H1 (cell line): ENCODE results near the gene MAPK1. TPM values are rescaled to one million over a fixed set of nuclear protein-coding genes. Genes with fewer than 3 reads are reported as not detected.

Experiments used
- CTCF ChIA-PET: fragments of 300-600 bp; sonication (Branson Sonifier 250); formaldehyde crosslinking; loops from one replicate; lab custom pipeline; 2021; ENCODE audit not compliant: partially characterized antibody; lab: Charles Lee
- POLR2A ChIA-PET: fragments of 300-600 bp; sonication (Branson Sonifier 250); formaldehyde crosslinking; loops from one replicate; lab custom pipeline; 2021; ENCODE audit warnings: inconsistent platforms; ENCODE audit not compliant: partially characterized antibody; lab: Charles Lee
- DNase-seq, 2 experiments: peaks; one replicate each; pipeline versions ENCODE4 v3.0.0 to v3.0.0-alpha.2; 2010 to 2022; ENCODE audit warnings: low spot score in 2 of 2, low read depth in 1 of 2, mixed read lengths in 1 of 2
- FAIRE-seq: peaks from 2 replicates; lab custom pipeline; 2011; peaks lifted over from hg19 to GRCh38; lab: Jason Lieb, UNC
- H2AFZ ChIP-seq: 2 replicates; pipeline ENCODE4 v1.8.1; 2012; ENCODE audit warnings: low read length, inconsistent platforms
- H2AK5ac ChIP-seq: 2 replicates; pipeline ENCODE4 v1.6.1; 2013; ENCODE audit warnings: low read depth, low read length
- H2BK120ac ChIP-seq: replicated peaks from 2 replicates; pipeline ENCODE3; 2013; ENCODE audit warnings: low read depth, low read length, inconsistent platforms
- H2BK12ac ChIP-seq: 2 replicates; pipeline ENCODE4 v1.6.1; 2013; ENCODE audit warnings: low read depth, low read length
- H2BK15ac ChIP-seq: 2 replicates; pipeline ENCODE4 v1.6.1; 2013; ENCODE audit warnings: low read length
- H2BK20ac ChIP-seq: 2 replicates; pipeline ENCODE4 v1.6.1; 2013; ENCODE audit warnings: low read length
- H2BK5ac ChIP-seq: 2 replicates; pipeline ENCODE4 v1.6.1; 2013; ENCODE audit warnings: low read depth, low read length
- H3K14ac ChIP-seq: 2 replicates; pipeline ENCODE4 v1.6.1; 2013; ENCODE audit warnings: inconsistent platforms; ENCODE audit not compliant: insufficient read length
- H3K18ac ChIP-seq: 2 replicates; pipeline ENCODE4 v1.6.1; 2013; ENCODE audit warnings: low read length; ENCODE audit errors: extremely low read depth
- H3K23ac ChIP-seq: 2 replicates; pipeline ENCODE4 v1.6.1; 2013; ENCODE audit warnings: inconsistent platforms; ENCODE audit not compliant: insufficient read length
- H3K23me2 ChIP-seq: 2 replicates; pipeline ENCODE4 v1.6.1; 2013; ENCODE audit warnings: low read depth, low read length
- H3K27ac ChIP-seq: 2 replicates; pipeline ENCODE4 v1.6.1; 2011; ENCODE audit warnings: low read depth, low read length, inconsistent platforms
- H3K27me3 ChIP-seq, 4 experiments: replicated peaks in 1 of 4; 1 replicate in 1 of 4; 2 replicates in 3 of 4; pipeline versions ENCODE4 v1.6.1 to v1.8.1; 2011 to 2013; ENCODE audit warnings: low read length in 3 of 4, mild to moderate bottlenecking in 3 of 4, inconsistent platforms in 2 of 4, mixed read lengths in 2 of 4, moderate library complexity in 1 of 4; ENCODE audit not compliant: control insufficient read depth in 3 of 4, insufficient read depth in 3 of 4; ENCODE audit errors: extremely low read depth in 1 of 4
- H3K36me3 ChIP-seq, 4 experiments: 2 replicates each; pipeline versions ENCODE4 v1.6.1 to v1.8.1; 2011 to 2013; ENCODE audit warnings: mild to moderate bottlenecking in 4 of 4, low read length in 3 of 4, moderate library complexity in 2 of 4, control low read depth in 1 of 4, inconsistent platforms in 1 of 4; ENCODE audit not compliant: insufficient read depth in 4 of 4, control insufficient read depth in 2 of 4
- H3K4ac ChIP-seq: replicated peaks from 2 replicates; pipeline ENCODE3; 2013; ENCODE audit warnings: low read length, low read depth, mixed read lengths, inconsistent platforms; ENCODE audit not compliant: insufficient read length
- H3K4me1 ChIP-seq, 4 experiments: replicated peaks in 1 of 4; 1 replicate in 1 of 4; 2 replicates in 3 of 4; pipeline versions ENCODE4 v1.6.1 to v1.8.1; 2011 to 2013; ENCODE audit warnings: low read length in 3 of 4, inconsistent platforms in 2 of 4, mixed read lengths in 1 of 4; ENCODE audit not compliant: insufficient read depth in 4 of 4, control insufficient read depth in 3 of 4
- H3K4me2 ChIP-seq, 2 experiments: 2 replicates each; pipeline versions ENCODE4 v1.6.1 to v1.8.1; 2011 to 2013; ENCODE audit warnings: low read depth in 2 of 2, low read length in 2 of 2, control low read depth in 1 of 2, inconsistent platforms in 1 of 2, mild to moderate bottlenecking in 1 of 2; ENCODE audit not compliant: insufficient read depth in 1 of 2
- H3K4me3 ChIP-seq, 4 experiments: fragments of 200-600, 300-600 bp in 1 of 4; sonication (generic), shearing (Covaris generic), sonication (Bioruptor Twin) in 1 of 4; 2 replicates each; pipeline versions ENCODE4 v1.5.1 to v1.8.1; 2011 to 2016; ENCODE audit warnings: low read length in 4 of 4, low read depth in 3 of 4, control low read depth in 2 of 4, inconsistent platforms in 2 of 4, mild to moderate bottlenecking in 2 of 4, mixed read lengths in 1 of 4, moderate library complexity in 1 of 4; ENCODE audit not compliant: insufficient read depth in 2 of 4; ENCODE audit errors: extremely low read depth in 1 of 4
- H3K56ac ChIP-seq: replicated peaks from 2 replicates; pipeline ENCODE3; 2013; ENCODE audit warnings: low read depth, mild to moderate bottlenecking, mixed read lengths, low read length, inconsistent platforms; ENCODE audit not compliant: insufficient read length
- H3K79me1 ChIP-seq: 2 replicates; pipeline ENCODE4 v1.6.1; 2013; ENCODE audit warnings: low read depth, low read length, control low read depth
- H3K79me2 ChIP-seq, 2 experiments: 2 replicates each; pipeline versions ENCODE4 v1.6.1 to v1.8.1; 2012 to 2013; ENCODE audit warnings: low read length in 2 of 2, mild to moderate bottlenecking in 2 of 2, inconsistent platforms in 1 of 2; ENCODE audit not compliant: insufficient read depth in 2 of 2, control insufficient read depth in 1 of 2
- H3K9ac ChIP-seq, 4 experiments: replicated peaks in 1 of 4; 1 replicate in 1 of 4; 2 replicates in 3 of 4; pipeline versions ENCODE4 v1.6.1 to v1.8.1; 2011 to 2013; ENCODE audit warnings: low read depth in 3 of 4, low read length in 3 of 4, control low read depth in 2 of 4, mild to moderate bottlenecking in 2 of 4, moderate library complexity in 2 of 4, inconsistent platforms in 1 of 4; ENCODE audit errors: extremely low read depth in 1 of 4
- H3K9me3 ChIP-seq, 2 experiments: 2 replicates each; pipeline versions ENCODE4 v1.6.1 to v1.8.1; 2012 to 2013; ENCODE audit warnings: mild to moderate bottlenecking in 2 of 2, moderate library complexity in 2 of 2, control low read depth in 1 of 2, inconsistent platforms in 1 of 2, low read depth in 1 of 2, low read length in 1 of 2, mixed read lengths in 1 of 2; ENCODE audit not compliant: insufficient read depth in 2 of 2
- H4K20me1 ChIP-seq, 2 experiments: replicated peaks in 1 of 2; 2 replicates each; pipeline versions ENCODE3 to v1.8.1; 2011 to 2013; ENCODE audit warnings: inconsistent platforms in 2 of 2, low read length in 2 of 2, mild to moderate bottlenecking in 1 of 2; ENCODE audit not compliant: insufficient read depth in 2 of 2, control insufficient read depth in 1 of 2
- H4K5ac ChIP-seq: 2 replicates; pipeline ENCODE4 v1.6.1; 2013; ENCODE audit warnings: low read length, low read depth, mixed read lengths, inconsistent platforms; ENCODE audit not compliant: insufficient read length
- H4K8ac ChIP-seq: 2 replicates; pipeline ENCODE4 v1.8.0; 2013; ENCODE audit warnings: mild to moderate bottlenecking, moderate library complexity, low read length, inconsistent platforms; ENCODE audit not compliant: insufficient read depth; ENCODE audit errors: extremely low read depth
- H4K91ac ChIP-seq: replicated peaks from 2 replicates; pipeline ENCODE3; 2013; ENCODE audit warnings: low read length, mixed read lengths, inconsistent platforms; ENCODE audit not compliant: insufficient read length
- ASH2L ChIP-seq: fragments of 200-600, 300-600 bp; sonication (generic); IDR thresholded peaks from one replicate; pipeline ENCODE4 v1.7.1; 2017; ENCODE audit warnings: low read length
- BACH1 ChIP-seq: IDR thresholded peaks from 2 replicates; pipeline ENCODE4 v1.6.1; 2012; ENCODE audit warnings: low read length, improper control_type of control experiment
- BRCA1 ChIP-seq: IDR thresholded peaks from 2 replicates; pipeline ENCODE4 v1.6.1; 2012; ENCODE audit warnings: low read depth, low read length, improper control_type of control experiment
- EZH2 ChIP-seq: fragments of 200-600 bp; sonication (generic); IDR thresholded peaks from 2 replicates; pipeline ENCODE4 v1.7.1; 2012; ENCODE audit warnings: low read depth, mild to moderate bottlenecking, moderate library complexity, low read length, inconsistent platforms; ENCODE audit not compliant: severe bottlenecking
- FOSL1 ChIP-seq: IDR thresholded peaks from 2 replicates; pipeline ENCODE4 v1.6.1; 2011; ENCODE audit warnings: mild to moderate bottlenecking, low read depth, low read length, moderate library complexity; ENCODE audit not compliant: insufficient read depth
- GABPA ChIP-seq: IDR thresholded peaks from 2 replicates; pipeline ENCODE4 v1.6.1; 2011; ENCODE audit warnings: mild to moderate bottlenecking, low read length, moderate library complexity, borderline replicate concordance; ENCODE audit not compliant: insufficient read depth
- WGBS, 2 experiments: shearing (Covaris generic) in 1 of 2; methylation state at CpG; one replicate each; pipeline versions ENCODE4 v1.1.6 to v1.1.7; 2013 to 2015; ENCODE audit warnings: low lambda C conversion rate in 2 of 2, mixed read lengths in 2 of 2, inconsistent platforms in 1 of 2, low coverage in 1 of 2, missing lambda C conversion rate in 1 of 2; ENCODE audit not compliant: insufficient replicate concordance in 2 of 2, insufficient coverage in 1 of 2, insufficient read length in 1 of 2; ENCODE audit errors: extremely low coverage in 1 of 2, missing lambda C conversion rate in 1 of 2; 5-methylcytosine and 5-hydroxymethylcytosine counted together
- polyA plus RNA-seq, 7 experiments: library from polyadenylated mRNA; depleted of rRNA in 3 of 7; stranded (reverse) in 5 of 7; unstranded in 2 of 7; fragments of >200 nt in 5 of 7; fragments of 200-250 nt in 2 of 7; gene quantifications; 1 replicate in 5 of 7; 2 replicates in 1 of 7; 4 replicates in 1 of 7; pipeline versions ENCODE4 v1.2.1 to v1.2.3, GENCODE V29; 2011 to 2013; ENCODE audit warnings: missing spikeins in 2 of 7, mixed read lengths in 2 of 7
- total RNA-seq: library from RNA; stranded (reverse); fragmentation: NEBNext Ultra II Directional; extraction: Animal tissue kit (Norgen Biotek cat#: 25700); gene quantifications from 2 replicates; pipeline ENCODE4 v1.2.1, GENCODE V29; 2021
- TF ChIP-seq, protein P1 (sequence below): IDR thresholded peaks from 2 replicates; pipeline ENCODE4 v1.6.1; 2012; ENCODE audit warnings: low read length, inconsistent platforms

The MAPK1 gene
- total and polyA plus RNA-seq, 2 of the 8 experiments (the other 6 are each of a cell fraction or from before 2014, with no cell fraction given): 28.1 to 101 TPM

DNA sequence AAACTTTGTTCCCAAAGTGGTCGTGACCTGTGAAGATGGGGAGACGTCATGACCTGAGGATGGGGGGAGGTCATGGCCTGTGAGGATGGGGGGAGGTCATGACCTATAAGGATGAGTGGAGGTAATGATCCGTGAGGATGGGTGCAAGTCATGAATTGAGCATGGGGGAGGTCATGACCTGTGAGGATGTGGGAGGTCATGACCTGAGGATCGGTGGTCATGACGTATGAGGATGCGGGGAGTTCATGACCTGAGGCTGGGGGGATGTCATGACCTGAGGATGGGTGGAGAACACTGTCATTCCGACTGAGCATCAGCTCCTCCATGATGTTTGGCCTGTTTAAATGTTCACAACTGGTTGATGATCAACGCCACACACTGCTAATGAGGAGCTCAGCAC is 157.8 kb downstream of the MAPK1 start:
- ChIA-PET POLR2A (no interaction called here), CTCF (interaction anchor here (0.8 to 2.9 kb wide), 4 partner anchors 228 to 263 kb away, joined by 4 to 11 read pairs (median 4); partner anchors contain the start of gene PPM1F)
- Histone ChIP-seq H3K4me1 (no peaks in the 10 kb centered on the region), H4K5ac (no peak overlapping the region), H3K14ac (no peak overlapping the region), H2BK5ac (no peak overlapping the region), H4K8ac (no peak overlapping the region), H3K18ac (no peak overlapping the region), H3K4ac (no peak overlapping the region), H3K4me2 (no peak overlapping the region), H3K56ac (no peak overlapping the region), H2BK12ac (no peak overlapping the region), H3K79me1 (no peaks in the 10 kb centered on the region), H3K27me3 (no peaks in the 10 kb centered on the region), H4K91ac (no peak overlapping the region), H2AFZ (no peak overlapping the region), H3K79me2 (no peaks in the 10 kb centered on the region), H3K27ac (no peak overlapping the region), H3K9me3 (no peaks in the 10 kb centered on the region), H2BK120ac (no peak overlapping the region), H2BK20ac (no peak overlapping the region), H2BK15ac (no peak overlapping the region)
- DNase-seq: no peak
- WGBS, 2 experiments: 88% methylated on average over 8 of the region's 8 CpGs; no CpG with 5 or more reads in 1 of the 2 experiments
- no peak for FAIRE-seq
- no peak for TF ChIP-seq BACH1
- no peak for TF ChIP-seq EZH2
- TF ChIP-seq GABPA: no peak
- no peak for TF ChIP-seq FOSL1
- TF ChIP-seq, protein P1, sequence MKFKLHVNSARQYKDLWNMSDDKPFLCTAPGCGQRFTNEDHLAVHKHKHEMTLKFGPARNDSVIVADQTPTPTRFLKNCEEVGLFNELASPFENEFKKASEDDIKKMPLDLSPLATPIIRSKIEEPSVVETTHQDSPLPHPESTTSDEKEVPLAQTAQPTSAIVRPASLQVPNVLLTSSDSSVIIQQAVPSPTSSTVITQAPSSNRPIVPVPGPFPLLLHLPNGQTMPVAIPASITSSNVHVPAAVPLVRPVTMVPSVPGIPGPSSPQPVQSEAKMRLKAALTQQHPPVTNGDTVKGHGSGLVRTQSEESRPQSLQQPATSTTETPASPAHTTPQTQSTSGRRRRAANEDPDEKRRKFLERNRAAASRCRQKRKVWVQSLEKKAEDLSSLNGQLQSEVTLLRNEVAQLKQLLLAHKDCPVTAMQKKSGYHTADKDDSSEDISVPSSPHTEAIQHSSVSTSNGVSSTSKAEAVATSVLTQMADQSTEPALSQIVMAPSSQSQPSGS: no peak
- no peak for TF ChIP-seq ASH2L
- no peak for TF ChIP-seq BRCA1
- TF ChIP-seq, all 59 proteins: peak for 0
- H3K23ac ChIP-seq: no peak overlapping the region
- H4K20me1 ChIP-seq: peaks cover 0 to 10% of the 10 kb centered on the region in 2 experiments
- no peak overlapping the region for H3K9ac ChIP-seq
- H3K4me3 ChIP-seq: no peak overlapping the region
- H3K36me3 ChIP-seq: peaks cover 0 to 5% (median 3%) of the 10 kb centered on the region in 4 experiments; a peak in 2 of 8 replicates
- H2AK5ac ChIP-seq: no peak overlapping the region
- H3K23me2 ChIP-seq: no peaks in the 10 kb centered on the region
